ENCODE results near the gene GPX8. TPM values are rescaled to one million over a fixed set of nuclear protein-coding genes. Genes with fewer than 3 reads are reported as not detected.

The GPX8 gene
- total and polyA plus RNA-seq, 2 of the 4 experiments (the other 2 are of a cell fraction) = 131 to 166 TPM

GRCh38 chr5:55123365-55123764 lies 36.6 kb upstream of the GPX8 start:
- H3K4ac ChIP-seq (ENCODE audit: low read depth, low read length) = no peak overlapping the region
- H4K20me1 ChIP-seq (ENCODE audit: insufficient read depth, low read length) = no peaks in the 10 kb centered on the region
- no peaks in the 10 kb centered on the region for H3K79me1 ChIP-seq (ENCODE audit: low read depth in 1 of 2, low read length in 2 of 2)
- no peak overlapping the region for H4K8ac ChIP-seq (ENCODE audit: low read depth in 2 of 2, low read length in 2 of 2)
- dilution Hi-C loops (cut with HindIII; ENCODE audit: low sequenced_read_pairs, unreplicated experiment) (no loop called here), intact Hi-C loops (cut with micrococcal nuclease) (no loop called here), in situ Hi-C loops (cut with MboI; ENCODE audit: low sequenced_read_pairs) (no loop called here)
- H3K27ac ChIP-seq (ENCODE audit: insufficient read depth, low read length) = no peak overlapping the region
- H3K27me3 ChIP-seq (ENCODE audit: control insufficient read depth, insufficient read depth, low read length) = peaks cover 47% of the 10 kb centered on the region
- ATAC-seq (ENCODE audit: low read depth) (no peak), DNase-seq (no peak)
- H3K56ac ChIP-seq (ENCODE audit: extremely low read depth, insufficient read depth, low read length) = no peak overlapping the region
- no peak overlapping the region for H2BK120ac ChIP-seq (ENCODE audit: low read depth, low read length)
- no peak overlapping the region for H3K14ac ChIP-seq (replicated peaks; ENCODE audit: low read depth, low read length)
- no peak overlapping the region for H2BK5ac ChIP-seq (ENCODE audit: low read depth, low read length, poor library complexity, severe bottlenecking)
- POLR2A ChIA-PET (ENCODE audit: unreplicated experiment) = no interaction called here
- no peak overlapping the region for H4K5ac ChIP-seq (ENCODE audit: low read depth, low read length)
- H3K9ac ChIP-seq (ENCODE audit: low read depth, low read length) = no peak overlapping the region
- no peak overlapping the region for H2AK5ac ChIP-seq (ENCODE audit: low read depth, low read length)
- H3K9me1 ChIP-seq (ENCODE audit: insufficient read depth, low read length) = no peaks in the 10 kb centered on the region
- TF ChIP-seq SMC3 (IDR thresholded peaks at IDR 0.05; ENCODE audit: low read depth, low read length) (no peak), ELK1 (IDR thresholded peaks at IDR 0.05; ENCODE audit: borderline replicate concordance, low read depth, low read length) (no peak), MXI1 (IDR thresholded peaks at IDR 0.05; ENCODE audit: borderline replicate concordance, low read depth, low read length) (no peak), MAZ (IDR thresholded peaks at IDR 0.05; ENCODE audit: borderline replicate concordance, low read depth, low read length) (no peak), CTCF (conservative IDR thresholded peaks at IDR 0.05; ENCODE audit: low read depth, low read length) (no peak), RAD21 (IDR thresholded peaks at IDR 0.05; ENCODE audit: low read length) (no peak), POLR2A (IDR thresholded peaks at IDR 0.05; ENCODE audit: low read depth, low read length) (no peak), RCOR1 (IDR thresholded peaks at IDR 0.05; ENCODE audit: insufficient replicate concordance, low read length) (no peak), USF2 (IDR thresholded peaks at IDR 0.05; ENCODE audit: low read depth, low read length) (no peak), MAFK (IDR thresholded peaks at IDR 0.05; ENCODE audit: low read depth, low read length) (no peak), CHD1 (IDR thresholded peaks at IDR 0.05; ENCODE audit: low read depth, low read length) (no peak), NFE2L2 (IDR thresholded peaks at IDR 0.05; ENCODE audit: low read depth, low read length) (no peak)
- H3K23ac ChIP-seq (ENCODE audit: low read depth, low read length) = no peak overlapping the region
- no peak overlapping the region for H2AFZ ChIP-seq (replicated peaks; ENCODE audit: low read length, poor library complexity)
- H3K9me3 ChIP-seq (ENCODE audit: control insufficient read depth, insufficient read depth, low read length) = no peaks in the 10 kb centered on the region
- CTCF ChIA-PET = no interaction called here
- no peak overlapping the region for H4K91ac ChIP-seq (ENCODE audit: insufficient read depth, low read depth, low read length)
- H3K18ac ChIP-seq (ENCODE audit: low read depth, low read length) = no peak overlapping the region
- H3K4me1 ChIP-seq (ENCODE audit: control insufficient read depth, insufficient read depth, low read length) = no peaks in the 10 kb centered on the region
- WGBS, 2 experiments (ENCODE audit: extremely low coverage in 2 of 2, insufficient read length in 1 of 2) = no CpG with 5 or more reads among the region's 3 CpGs
- H3K36me3 ChIP-seq (ENCODE audit: control insufficient read depth, insufficient read depth, low read length) = no peaks in the 10 kb centered on the region
- no peak overlapping the region for H2BK15ac ChIP-seq (ENCODE audit: low read depth, low read length)
- H2BK20ac ChIP-seq (ENCODE audit: low read depth, low read length) = no peak overlapping the region
- H3K4me3 ChIP-seq (ENCODE audit: insufficient read depth, low read depth, low read length) = no peak overlapping the region
- H3K4me2 ChIP-seq (ENCODE audit: low read depth, low read length) = no peak overlapping the region
- no TSS peak for BruUV-seq (replicated peaks)
- H2AK9ac ChIP-seq (replicated peaks; ENCODE audit: low read depth, low read length, poor library complexity) = no peak overlapping the region

Data from IMR-90 (cell line).